ENCODE measurements around the gene SEMA3C.

Gene SEMA3C

GRCh38 chr7:80967071-80967916, 48.4 kb upstream of the SEMA3C start:
- no peak for TF ChIP-seq OSR1 (CRISPR knock-in tag; IDR thresholded peaks at IDR 0.05)
- TF ChIP-seq ZNF70 (CRISPR knock-in tag; IDR thresholded peaks at IDR 0.05): no peak
- no peak for TF ChIP-seq ZFP3 (CRISPR knock-in tag; IDR thresholded peaks at IDR 0.05)
- no peak for TF ChIP-seq ARNTL (CRISPR knock-in tag; IDR thresholded peaks at IDR 0.05; ENCODE audit: borderline replicate concordance, low read depth)
- TF ChIP-seq ZC3H10 (CRISPR knock-in tag; IDR thresholded peaks at IDR 0.05): no peak
- TF ChIP-seq, protein P1, sequence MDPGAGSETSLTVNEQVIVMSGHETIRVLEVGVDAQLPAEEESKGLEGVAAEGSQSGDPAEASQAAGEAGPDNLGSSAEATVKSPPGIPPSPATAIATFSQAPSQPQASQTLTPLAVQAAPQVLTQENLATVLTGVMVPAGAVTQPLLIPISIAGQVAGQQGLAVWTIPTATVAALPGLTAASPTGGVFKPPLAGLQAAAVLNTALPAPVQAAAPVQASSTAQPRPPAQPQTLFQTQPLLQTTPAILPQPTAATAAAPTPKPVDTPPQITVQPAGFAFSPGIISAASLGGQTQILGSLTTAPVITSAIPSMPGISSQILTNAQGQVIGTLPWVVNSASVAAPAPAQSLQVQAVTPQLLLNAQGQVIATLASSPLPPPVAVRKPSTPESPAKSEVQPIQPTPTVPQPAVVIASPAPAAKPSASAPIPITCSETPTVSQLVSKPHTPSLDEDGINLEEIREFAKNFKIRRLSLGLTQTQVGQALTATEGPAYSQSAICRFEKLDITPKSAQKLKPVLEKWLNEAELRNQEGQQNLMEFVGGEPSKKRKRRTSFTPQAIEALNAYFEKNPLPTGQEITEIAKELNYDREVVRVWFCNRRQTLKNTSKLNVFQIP (CRISPR knock-in tag; IDR thresholded peaks at IDR 0.05; ENCODE audit: borderline replicate concordance, low read depth): no peak
- no peak for TF ChIP-seq ZNF8 (CRISPR knock-in tag; IDR thresholded peaks at IDR 0.05)
- TF ChIP-seq GLIS3 (CRISPR knock-in tag; IDR thresholded peaks at IDR 0.05): no peak
- TF ChIP-seq ESRRG (CRISPR knock-in tag; IDR thresholded peaks at IDR 0.05): no peak
- no peak for TF ChIP-seq ISL1 (CRISPR knock-in tag; IDR thresholded peaks at IDR 0.05)
- no peak for TF ChIP-seq PATZ1 (CRISPR knock-in tag; IDR thresholded peaks at IDR 0.05; ENCODE audit: borderline replicate concordance)
- no peak for TF ChIP-seq BACH2 (CRISPR knock-in tag; IDR thresholded peaks at IDR 0.05; ENCODE audit: borderline replicate concordance)
- TF ChIP-seq ZNF565 (CRISPR knock-in tag; conservative IDR thresholded peaks at IDR 0.05; ENCODE audit: low read depth): no peak
- ATAC-seq: no peak

DNA sequence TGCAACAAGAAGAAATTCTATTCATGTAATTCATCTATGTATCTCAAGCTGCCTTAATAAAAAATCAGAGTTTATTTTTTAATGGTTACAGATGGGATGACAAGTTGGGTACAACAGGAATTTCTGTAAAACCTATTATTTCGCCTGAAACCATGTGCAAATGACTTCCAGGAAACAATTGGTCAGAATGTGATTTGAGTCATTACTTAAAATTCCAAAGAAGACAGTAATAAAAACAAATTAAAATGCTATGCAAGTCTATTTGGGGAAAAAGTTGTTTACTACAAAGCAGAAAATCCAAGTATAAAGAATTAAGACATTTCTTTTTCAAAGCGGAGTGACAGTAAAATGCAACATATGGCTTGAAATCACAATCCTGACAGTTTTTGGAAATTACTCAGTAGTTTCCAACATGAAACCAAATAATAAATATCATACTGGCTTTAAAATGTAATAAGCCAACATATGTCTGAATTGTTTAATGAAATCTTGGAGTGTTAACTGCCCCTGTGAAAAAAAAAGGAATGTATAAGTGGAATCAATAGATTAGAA, 41.5 kb upstream of the SEMA3C start:
- no peak for ATAC-seq
- TF ChIP-seq CREB5 (CRISPR knock-in tag; IDR thresholded peaks at IDR 0.05; ENCODE audit: low read depth): no peak
- TF ChIP-seq PPARA (CRISPR knock-in tag; IDR thresholded peaks at IDR 0.05; ENCODE audit: borderline replicate concordance): no peak
- TF ChIP-seq RARB (CRISPR knock-in tag; IDR thresholded peaks at IDR 0.05): no peak
- no peak for TF ChIP-seq BACH2 (CRISPR knock-in tag; IDR thresholded peaks at IDR 0.05; ENCODE audit: borderline replicate concordance)
- peak; percentile 60 for TF ChIP-seq ISL1 (CRISPR knock-in tag; IDR thresholded peaks at IDR 0.05)
- TF ChIP-seq ZNF8 (CRISPR knock-in tag; IDR thresholded peaks at IDR 0.05): no peak
- TF ChIP-seq ZFP3 (CRISPR knock-in tag; IDR thresholded peaks at IDR 0.05): no peak
- TF ChIP-seq GLIS3 (CRISPR knock-in tag; IDR thresholded peaks at IDR 0.05): no peak

- ATAC-seq: no peak
- TF ChIP-seq ARNTL (CRISPR knock-in tag; IDR thresholded peaks at IDR 0.05; ENCODE audit: borderline replicate concordance, low read depth) (no peak), ZNF70 (CRISPR knock-in tag; IDR thresholded peaks at IDR 0.05) (no peak), TOX (CRISPR knock-in tag; IDR thresholded peaks at IDR 0.05; ENCODE audit: borderline replicate concordance) (no peak), ISL1 (CRISPR knock-in tag; IDR thresholded peaks at IDR 0.05) (no peak)
- TF ChIP-seq, protein P2, sequence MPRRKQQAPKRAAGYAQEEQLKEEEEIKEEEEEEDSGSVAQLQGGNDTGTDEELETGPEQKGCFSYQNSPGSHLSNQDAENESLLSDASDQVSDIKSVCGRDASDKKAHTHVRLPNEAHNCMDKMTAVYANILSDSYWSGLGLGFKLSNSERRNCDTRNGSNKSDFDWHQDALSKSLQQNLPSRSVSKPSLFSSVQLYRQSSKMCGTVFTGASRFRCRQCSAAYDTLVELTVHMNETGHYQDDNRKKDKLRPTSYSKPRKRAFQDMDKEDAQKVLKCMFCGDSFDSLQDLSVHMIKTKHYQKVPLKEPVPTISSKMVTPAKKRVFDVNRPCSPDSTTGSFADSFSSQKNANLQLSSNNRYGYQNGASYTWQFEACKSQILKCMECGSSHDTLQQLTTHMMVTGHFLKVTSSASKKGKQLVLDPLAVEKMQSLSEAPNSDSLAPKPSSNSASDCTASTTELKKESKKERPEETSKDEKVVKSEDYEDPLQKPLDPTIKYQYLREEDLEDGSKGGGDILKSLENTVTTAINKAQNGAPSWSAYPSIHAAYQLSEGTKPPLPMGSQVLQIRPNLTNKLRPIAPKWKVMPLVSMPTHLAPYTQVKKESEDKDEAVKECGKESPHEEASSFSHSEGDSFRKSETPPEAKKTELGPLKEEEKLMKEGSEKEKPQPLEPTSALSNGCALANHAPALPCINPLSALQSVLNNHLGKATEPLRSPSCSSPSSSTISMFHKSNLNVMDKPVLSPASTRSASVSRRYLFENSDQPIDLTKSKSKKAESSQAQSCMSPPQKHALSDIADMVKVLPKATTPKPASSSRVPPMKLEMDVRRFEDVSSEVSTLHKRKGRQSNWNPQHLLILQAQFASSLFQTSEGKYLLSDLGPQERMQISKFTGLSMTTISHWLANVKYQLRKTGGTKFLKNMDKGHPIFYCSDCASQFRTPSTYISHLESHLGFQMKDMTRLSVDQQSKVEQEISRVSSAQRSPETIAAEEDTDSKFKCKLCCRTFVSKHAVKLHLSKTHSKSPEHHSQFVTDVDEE (CRISPR knock-in tag; IDR thresholded peaks at IDR 0.05): no peak
Measured at GRCh38 chr7:80957226-80957777, 38.5 kb upstream of the SEMA3C start.

DNA sequence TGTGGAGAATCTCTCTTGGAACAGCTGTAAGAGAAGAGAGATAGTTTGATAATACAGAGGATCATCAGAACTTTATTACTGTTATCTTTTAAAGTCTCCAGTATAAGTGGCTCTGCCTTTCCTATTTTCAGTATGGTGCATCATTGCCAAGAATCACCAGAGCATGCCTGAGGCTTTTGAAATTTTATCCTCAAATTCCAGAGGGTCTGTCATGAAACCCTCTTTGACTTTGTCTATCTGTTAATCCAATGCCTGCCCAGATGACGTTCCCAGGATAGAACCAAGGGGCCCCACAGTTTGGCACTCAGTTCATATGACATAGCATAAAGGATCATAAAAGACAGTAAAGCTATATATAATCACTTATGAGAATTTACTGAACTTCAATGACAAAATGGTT, 35.3 kb upstream of the SEMA3C start:
- no peak for ATAC-seq
- TF ChIP-seq PATZ1 (CRISPR knock-in tag; IDR thresholded peaks at IDR 0.05; ENCODE audit: borderline replicate concordance): no peak
- TF ChIP-seq, protein P1 (CRISPR knock-in tag; IDR thresholded peaks at IDR 0.05; ENCODE audit: borderline replicate concordance, low read depth): no peak
- TF ChIP-seq GLIS3 (CRISPR knock-in tag; IDR thresholded peaks at IDR 0.05): no peak
- no peak for TF ChIP-seq ARNTL (CRISPR knock-in tag; IDR thresholded peaks at IDR 0.05; ENCODE audit: borderline replicate concordance, low read depth)
- no peak for TF ChIP-seq RARB (CRISPR knock-in tag; IDR thresholded peaks at IDR 0.05)
- TF ChIP-seq OSR1 (CRISPR knock-in tag; IDR thresholded peaks at IDR 0.05): no peak
- TF ChIP-seq ZFP30 (CRISPR knock-in tag; IDR thresholded peaks at IDR 0.05): no peak
- no peak for TF ChIP-seq ZNF70 (CRISPR knock-in tag; IDR thresholded peaks at IDR 0.05)
- no peak for TF ChIP-seq PPARA (CRISPR knock-in tag; IDR thresholded peaks at IDR 0.05; ENCODE audit: borderline replicate concordance)
- no peak for TF ChIP-seq BACH2 (CRISPR knock-in tag; IDR thresholded peaks at IDR 0.05; ENCODE audit: borderline replicate concordance)
- no peak for TF ChIP-seq ESRRG (CRISPR knock-in tag; IDR thresholded peaks at IDR 0.05)
- no peak for TF ChIP-seq ISL1 (CRISPR knock-in tag; IDR thresholded peaks at IDR 0.05)
- TF ChIP-seq CREB5 (CRISPR knock-in tag; IDR thresholded peaks at IDR 0.05; ENCODE audit: low read depth): no peak

Data from SK-N-SH treated with all-trans-retinoic acid at 6 μM for 48 hours (cell line).